Subcutaneous adipose tissue (tissue), 4 donors: Measurements from ENCODE around the gene TRANK1. TPM values are rescaled to one million over a fixed set of nuclear protein-coding genes. Genes with fewer than 3 reads are reported as not detected.

Experiments
- total RNA-seq, 4 donors: library from RNA; depleted of rRNA; stranded (reverse); fragments of >200 nt; gene quantifications; one replicate each; pipeline ENCODE4 v1.1.0, GENCODE V29; 2016
- TF ChIP-seq, protein P1 (sequence below): fragments of 450-650 bp; IDR thresholded peaks from one replicate; pipeline ENCODE4 v1.5.1; 2016; ENCODE audit warnings: low read depth, mild to moderate bottlenecking, control low read depth, antibody characterized with exemption, moderate library complexity

The TRANK1 gene
- total RNA-seq, 4 donors from 2014 or later, result 9.1 to 25.0 (median 17.7) TPM

DNA sequence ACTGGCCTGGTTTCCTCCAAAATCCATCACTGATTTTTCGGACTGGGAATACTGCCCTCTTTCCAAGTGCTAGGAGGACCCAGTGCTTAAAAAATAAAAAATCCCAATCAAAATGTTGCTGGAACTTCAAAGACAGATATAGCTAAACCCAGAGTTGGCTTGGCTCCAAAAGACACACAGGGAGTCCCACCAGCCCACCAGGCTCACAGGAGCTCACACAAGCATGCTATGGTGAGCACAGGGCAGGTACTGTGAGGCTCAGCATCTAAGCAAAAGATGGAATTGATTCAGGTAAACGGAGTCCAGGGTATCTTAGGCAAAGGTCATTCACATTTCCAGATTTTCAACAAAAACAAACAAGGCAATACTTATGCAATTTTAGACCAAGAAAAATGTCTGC is 3.7 kb downstream of the TRANK1 start:
- TF ChIP-seq, protein P1, sequence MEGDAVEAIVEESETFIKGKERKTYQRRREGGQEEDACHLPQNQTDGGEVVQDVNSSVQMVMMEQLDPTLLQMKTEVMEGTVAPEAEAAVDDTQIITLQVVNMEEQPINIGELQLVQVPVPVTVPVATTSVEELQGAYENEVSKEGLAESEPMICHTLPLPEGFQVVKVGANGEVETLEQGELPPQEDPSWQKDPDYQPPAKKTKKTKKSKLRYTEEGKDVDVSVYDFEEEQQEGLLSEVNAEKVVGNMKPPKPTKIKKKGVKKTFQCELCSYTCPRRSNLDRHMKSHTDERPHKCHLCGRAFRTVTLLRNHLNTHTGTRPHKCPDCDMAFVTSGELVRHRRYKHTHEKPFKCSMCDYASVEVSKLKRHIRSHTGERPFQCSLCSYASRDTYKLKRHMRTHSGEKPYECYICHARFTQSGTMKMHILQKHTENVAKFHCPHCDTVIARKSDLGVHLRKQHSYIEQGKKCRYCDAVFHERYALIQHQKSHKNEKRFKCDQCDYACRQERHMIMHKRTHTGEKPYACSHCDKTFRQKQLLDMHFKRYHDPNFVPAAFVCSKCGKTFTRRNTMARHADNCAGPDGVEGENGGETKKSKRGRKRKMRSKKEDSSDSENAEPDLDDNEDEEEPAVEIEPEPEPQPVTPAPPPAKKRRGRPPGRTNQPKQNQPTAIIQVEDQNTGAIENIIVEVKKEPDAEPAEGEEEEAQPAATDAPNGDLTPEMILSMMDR, result no peak

DNA sequence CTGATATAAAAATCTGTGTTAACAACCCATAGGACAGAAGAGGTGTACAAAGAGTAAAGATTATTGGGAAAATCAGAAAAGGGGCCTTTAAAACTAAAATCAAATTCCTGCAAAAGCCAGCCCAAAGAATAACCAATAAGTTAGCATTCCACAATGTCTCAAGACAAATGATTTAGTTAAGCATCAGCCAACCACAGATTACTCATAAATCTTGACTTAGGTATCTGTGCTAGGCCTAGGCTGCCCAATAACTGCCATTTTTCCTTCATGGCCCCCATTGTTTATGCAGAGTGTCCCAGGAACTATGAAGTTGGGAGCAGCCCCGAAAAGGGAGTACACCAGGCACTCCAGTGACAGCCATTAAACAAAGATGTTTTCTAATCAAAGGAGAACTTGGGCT is 7.4 kb downstream of the TRANK1 start:
- TF ChIP-seq, protein P1, result no peak

DNA sequence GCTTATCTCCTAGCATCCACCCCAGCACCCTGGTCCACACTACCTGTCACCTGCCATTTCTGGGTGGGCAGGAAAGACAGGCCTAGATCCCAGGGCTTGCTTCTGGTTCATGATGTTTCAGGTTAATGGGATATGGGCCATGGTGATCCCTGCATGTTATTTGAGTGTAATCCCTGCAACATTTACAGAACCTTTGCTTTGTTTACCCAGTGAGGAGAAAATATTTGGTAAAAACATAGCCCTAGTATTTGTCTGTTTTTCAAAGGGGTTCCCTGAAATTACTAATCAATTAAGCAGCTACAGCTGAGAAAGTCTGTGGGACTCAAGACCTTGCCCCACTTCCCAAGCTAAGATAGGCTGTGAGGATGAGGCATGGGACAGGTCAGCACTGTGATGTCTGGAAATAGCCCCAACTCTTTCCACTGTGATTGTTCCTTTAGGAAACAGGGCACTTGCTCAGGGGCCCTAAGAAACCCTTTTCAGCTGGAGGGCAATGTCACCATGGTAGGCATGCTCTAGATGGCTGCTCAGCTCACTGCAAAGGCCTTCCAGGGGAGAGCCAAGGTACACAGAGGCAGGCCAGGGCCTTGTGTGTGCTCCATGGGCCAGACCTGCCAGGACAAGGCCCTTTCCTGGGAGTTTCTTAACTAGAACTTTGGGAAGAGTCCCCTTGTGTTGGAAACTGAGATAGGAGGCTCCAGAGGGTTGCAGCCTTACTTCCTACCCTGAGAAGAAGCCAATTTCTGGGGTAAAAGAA is 11.1 kb downstream of the TRANK1 start:
- TF ChIP-seq, protein P1, result no peak

DNA sequence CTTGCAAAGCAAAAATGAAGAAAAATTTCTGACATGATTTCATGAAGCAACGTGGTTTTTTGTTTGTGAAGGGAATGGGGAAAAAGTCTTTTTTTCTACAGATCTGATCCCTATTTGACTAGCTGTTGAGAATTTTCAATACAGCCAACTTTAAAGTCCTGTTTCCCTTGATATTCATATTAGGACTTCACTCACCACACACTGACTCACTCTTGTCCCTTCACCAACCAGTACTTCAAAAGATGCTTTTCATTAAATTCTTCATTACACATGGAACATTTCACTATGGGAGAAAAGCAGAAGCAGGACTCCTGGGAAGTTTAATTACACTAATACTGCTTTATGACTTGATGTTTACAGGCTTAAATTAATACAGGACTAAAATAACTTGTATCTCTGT is 16.6 kb downstream of the TRANK1 start:
- TF ChIP-seq, protein P1, result no peak

DNA sequence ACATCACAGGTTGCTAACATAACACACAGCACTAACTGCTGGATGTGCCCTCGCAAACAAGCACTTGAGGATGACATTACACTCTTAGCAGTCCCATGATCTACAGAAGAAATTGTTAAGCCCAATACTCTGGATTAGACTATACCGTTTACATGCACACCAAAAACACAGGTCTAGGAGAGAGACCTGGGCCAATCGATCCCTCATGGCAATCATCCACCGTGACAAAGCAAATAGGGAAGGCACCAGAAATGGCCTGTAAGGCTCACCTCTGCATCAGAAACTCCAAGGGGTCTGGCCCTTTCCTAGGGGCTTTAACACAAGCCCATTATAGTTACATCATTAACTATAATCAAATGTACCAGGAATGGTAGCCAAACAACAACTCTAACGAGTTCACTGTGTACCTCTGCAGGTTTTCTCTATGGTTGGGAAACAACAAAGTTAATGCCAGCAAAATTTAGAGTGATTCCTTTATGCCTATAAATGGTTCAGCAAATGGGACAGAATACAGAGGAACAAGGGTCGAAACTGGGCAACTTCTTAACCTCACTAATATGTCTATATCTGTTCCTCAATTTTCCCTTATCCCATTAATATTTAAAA is 18.5 kb downstream of the TRANK1 start:
- TF ChIP-seq, protein P1, result no peak

DNA sequence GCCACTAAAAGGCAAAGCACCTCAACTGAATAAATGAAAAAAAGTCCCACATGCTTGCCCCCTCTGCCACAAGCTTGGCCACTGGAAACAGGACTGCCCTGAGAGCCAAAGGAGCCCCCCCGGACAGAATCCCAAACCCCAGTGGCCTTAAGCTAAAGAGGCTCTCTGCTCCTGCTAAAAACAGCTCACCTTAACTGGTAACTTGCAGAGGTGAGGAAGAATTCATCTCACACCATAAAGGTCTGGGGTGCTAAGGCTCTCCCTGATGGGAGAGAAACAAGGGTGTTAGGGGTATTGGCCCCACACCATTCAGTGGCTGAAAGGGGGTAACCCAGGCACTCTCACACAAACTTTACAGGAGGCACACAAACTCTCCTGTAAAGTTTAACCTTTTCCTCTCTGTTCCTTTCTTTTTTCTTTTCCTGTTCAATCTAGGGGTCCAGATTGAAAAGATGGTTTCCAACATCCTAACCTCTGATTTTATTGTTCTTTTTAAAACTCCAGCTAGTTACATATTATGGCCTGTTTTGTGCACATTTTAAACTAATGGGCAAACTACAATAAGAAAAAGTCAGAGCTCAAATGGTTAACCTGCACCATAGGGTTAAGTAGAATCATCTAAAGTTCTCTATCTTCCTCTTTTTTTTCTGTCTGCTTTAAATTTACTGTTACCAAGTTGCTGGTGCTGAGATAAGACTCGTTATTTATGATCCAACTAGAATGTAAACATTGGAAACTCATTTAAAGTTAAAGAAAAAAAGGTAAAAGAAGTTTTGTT is 19.9 kb downstream of the TRANK1 start:
- TF ChIP-seq, protein P1, result no peak
